Adrenal gland (tissue), 5 donors: ENCODE results near the gene ERICH6.

Experiments used
- CTCF ChIP-seq, 6 experiments: fragments of 450-650 bp in 4 of 6; fragments of 200-600 bp in 2 of 6; sonication (generic) in 1 of 6; IDR thresholded peaks; 1 replicate in 5 of 6; 2 replicates in 1 of 6; pipeline versions ENCODE4 v1.5.1 to v1.8.0; 2016 to 2021; ENCODE audit warnings: antibody characterized with exemption in 6 of 6, mild to moderate bottlenecking in 2 of 6, moderate library complexity in 1 of 6
- POLR2A ChIP-seq, 2 donors: fragments of 450-650 bp; IDR thresholded peaks; one replicate each; pipeline ENCODE4 v1.6.1; 2017; ENCODE audit warnings: antibody characterized with exemption in 2 of 2, mild to moderate bottlenecking in 2 of 2, moderate library complexity in 1 of 2
- donor health status: DM: no; HTN: no; CAD: no.

- TF ChIP-seq POLR2A (IDR thresholded peaks at IDR 0.05) (no peak), CTCF (IDR thresholded peaks at IDR 0.05) (no peak)
Observed at GRCh38 chr3:150623945-150624344, 79.8 kb downstream of the ERICH6 start.
